Measurements from ENCODE around the gene TMC7. TPM values are rescaled to one million over a fixed set of nuclear protein-coding genes. Genes with fewer than 3 reads are reported as not detected.

The TMC7 gene
- total RNA-seq, 4 donors from 2014 or later: 0.15 to 0.66 (median 0.37) TPM

DNA sequence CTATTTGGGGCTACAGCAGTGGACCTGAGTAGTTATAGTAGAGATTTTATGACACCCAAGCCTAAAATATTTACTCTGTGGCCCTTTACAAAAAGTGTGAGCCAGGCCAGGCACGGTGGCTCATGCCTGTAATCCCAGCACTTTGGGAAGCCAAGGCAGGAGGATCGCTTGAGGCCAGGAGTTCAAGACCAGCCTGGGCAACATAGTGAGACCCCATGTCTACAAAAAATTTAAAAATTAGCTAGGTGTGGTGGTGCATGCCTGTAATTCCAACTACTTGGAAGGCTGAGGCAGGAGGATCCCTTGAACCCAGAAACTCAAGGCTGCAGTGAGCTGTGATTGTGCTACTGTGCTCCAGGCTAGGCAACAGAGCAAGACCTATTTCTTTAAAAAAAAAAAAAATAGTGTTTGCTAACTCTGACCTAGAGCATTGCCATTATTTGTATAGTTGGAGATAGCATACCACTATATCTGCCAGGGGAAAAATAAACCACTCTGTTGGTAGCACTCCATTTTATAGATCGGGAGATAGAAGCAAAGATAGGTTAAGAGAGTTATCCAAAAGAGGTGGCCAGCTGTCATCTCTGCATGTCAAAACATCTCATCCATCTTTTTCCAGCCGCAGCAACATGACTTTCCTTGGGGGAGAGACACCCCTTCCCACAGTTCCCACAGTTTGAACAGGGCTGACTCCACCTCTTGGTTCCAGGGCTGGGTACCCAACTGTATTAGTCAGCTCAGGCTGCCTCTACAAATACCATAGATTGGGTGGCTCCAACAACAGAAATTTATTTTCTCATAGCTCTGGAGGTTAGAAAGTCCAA is 127.0 kb downstream of the TMC7 start:
- no peak for DNase-seq
- TF ChIP-seq, protein P1, sequence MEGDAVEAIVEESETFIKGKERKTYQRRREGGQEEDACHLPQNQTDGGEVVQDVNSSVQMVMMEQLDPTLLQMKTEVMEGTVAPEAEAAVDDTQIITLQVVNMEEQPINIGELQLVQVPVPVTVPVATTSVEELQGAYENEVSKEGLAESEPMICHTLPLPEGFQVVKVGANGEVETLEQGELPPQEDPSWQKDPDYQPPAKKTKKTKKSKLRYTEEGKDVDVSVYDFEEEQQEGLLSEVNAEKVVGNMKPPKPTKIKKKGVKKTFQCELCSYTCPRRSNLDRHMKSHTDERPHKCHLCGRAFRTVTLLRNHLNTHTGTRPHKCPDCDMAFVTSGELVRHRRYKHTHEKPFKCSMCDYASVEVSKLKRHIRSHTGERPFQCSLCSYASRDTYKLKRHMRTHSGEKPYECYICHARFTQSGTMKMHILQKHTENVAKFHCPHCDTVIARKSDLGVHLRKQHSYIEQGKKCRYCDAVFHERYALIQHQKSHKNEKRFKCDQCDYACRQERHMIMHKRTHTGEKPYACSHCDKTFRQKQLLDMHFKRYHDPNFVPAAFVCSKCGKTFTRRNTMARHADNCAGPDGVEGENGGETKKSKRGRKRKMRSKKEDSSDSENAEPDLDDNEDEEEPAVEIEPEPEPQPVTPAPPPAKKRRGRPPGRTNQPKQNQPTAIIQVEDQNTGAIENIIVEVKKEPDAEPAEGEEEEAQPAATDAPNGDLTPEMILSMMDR (IDR thresholded peaks at IDR 0.05): no peak
- no peak for TF ChIP-seq POLR2A (IDR thresholded peaks at IDR 0.05)
- Histone ChIP-seq H3K36me3 (peaks cover 0 to 3% (median 0%) of the 10 kb centered on the region in 3 donors), H3K9me3 (no peaks in the 10 kb centered on the region), H3K4me1 (peaks cover 16 to 43% (median 21%) of the 10 kb centered on the region in 3 donors), H3K27me3 (no peaks in the 10 kb centered on the region), H3K4me3 (no peak overlapping the region), H3K27ac (no peak overlapping the region)
- WGBS, 2 donors: 84 to 88% methylated on average over 2 to 4 of the region's 4 CpGs
- intact Hi-C loops (cut with DNase I): no loop called here

DNA sequence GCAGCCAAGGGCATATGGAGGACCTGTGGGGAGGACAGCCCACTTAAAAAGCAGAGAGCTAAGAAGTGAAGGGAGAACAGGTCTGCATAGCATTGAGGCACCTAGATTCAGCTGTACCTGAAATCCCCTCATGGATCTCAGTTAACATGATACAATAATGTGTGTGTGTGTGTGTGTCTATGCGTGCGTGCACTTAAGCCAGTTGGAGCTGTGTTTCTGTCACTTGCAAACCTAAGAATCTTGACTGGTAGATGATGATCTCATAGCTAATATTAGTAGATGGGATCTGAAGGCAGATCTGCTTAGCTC is 128.3 kb downstream of the TMC7 start:
- H3K4me3 ChIP-seq: no peak overlapping the region

More for the DNA sequence above, 128.3 kb downstream of the TMC7 start:
- H3K27ac ChIP-seq: peak overlapping the region in 2 of 4 donors; percentile 89 to 99
- DNase-seq: no peak
- no peaks in the 10 kb centered on the region for H3K9me3 ChIP-seq
- WGBS, 2 donors: 88 to 97% methylated on average over 2 of the region's 2 CpGs
- H3K27me3 ChIP-seq: no peaks in the 10 kb centered on the region
- intact Hi-C loops (cut with DNase I): no loop called here
- H3K36me3 ChIP-seq: peaks cover 0 to 7% (median 0%) of the 10 kb centered on the region in 3 donors
- H3K4me1 ChIP-seq: peaks cover 29 to 56% (median 34%) of the 10 kb centered on the region in 3 donors
- TF ChIP-seq, protein P1 (IDR thresholded peaks at IDR 0.05): no peak
- no peak for TF ChIP-seq POLR2A (IDR thresholded peaks at IDR 0.05)

Small RNA genes within 50 kb of the gene (small RNA-seq; reads per million reads assigned to genes)
- gene RNU6-1340P: 0 reads per million in 4 donors

Other genes with a start within 250 kb of the TMC7 start
- gene RPS15A, start 193.6 kb upstream of the TMC7 start, total RNA-seq: 1,000 to 10,000 TPM in 3 of 4 donors, 100 to 1,000 TPM in 1; 732 to 4,133 (median 2,636) TPM
- 100 to 1,000 TPM in 3 of 4 donors, 10 to 100 TPM in 1; 76.5 to 171 (median 135) TPM for gene ARL6IP1, start 182.4 kb upstream of the TMC7 start, total RNA-seq
- 100 to 1,000 TPM in 1 of 4 donors, 10 to 100 TPM in 3; 37.8 to 102 (median 54.6) TPM for gene SMG1, start 57.5 kb upstream of the TMC7 start, total RNA-seq
- gene COQ7, start 83.7 kb downstream of the TMC7 start, total RNA-seq: 10 to 100 TPM in 3 of 4 donors, 1 to 10 TPM in 1; 5.6 to 14.4 (median 12.5) TPM
- gene ITPRIPL2, start 130.0 kb downstream of the TMC7 start, total RNA-seq: 10 to 100 TPM; 18.3 to 78.6 (median 42.4) TPM
- 1 to 10 TPM in 3 of 4 donors, under 1 TPM in 1; 0.88 to 7.6 (median 4.7) TPM for gene SYT17, start 184.3 kb downstream of the TMC7 start, total RNA-seq

Data from esophagus squamous epithelium (tissue), 5 donors.